ENCODE results near the gene PRDM16.

GRCh38 chr1:3375245-3375644 lies 306.2 kb downstream of the PRDM16 start:
- TF ChIP-seq CTCF (IDR thresholded peaks at IDR 0.05): no peak
- no peak for TF ChIP-seq POLR2AphosphoS5 (IDR thresholded peaks at IDR 0.05)
